ENCODE measurements around the gene ATG4D.

ATG4D gene

GRCh38 chr19:10565567-10566407 lies 22.1 kb downstream of the ATG4D start, which contains the start of gene KRI1 (continued):
- TF ChIP-seq PRDM10 (tag by site-specific recombination; IDR thresholded peaks at IDR 0.05) (no peak), CTCF (tag by site-specific recombination; IDR thresholded peaks at IDR 0.05) (peak; percentile 46), AEBP2 (tag by site-specific recombination; IDR thresholded peaks at IDR 0.05; ENCODE audit: borderline replicate concordance) (no peak), ZNF148 (tag by site-specific recombination; IDR thresholded peaks at IDR 0.05; ENCODE audit: borderline replicate concordance) (no peak), PRDM4 (tag by site-specific recombination; IDR thresholded peaks at IDR 0.05) (no peak), ZNF791 (tag by site-specific recombination; IDR thresholded peaks at IDR 0.05) (no peak), ZNF596 (tag by site-specific recombination; IDR thresholded peaks at IDR 0.05) (no peak), ZNF514 (tag by site-specific recombination; IDR thresholded peaks at IDR 0.05) (no peak), INSM2 (tag by site-specific recombination; IDR thresholded peaks at IDR 0.05) (peak; percentile 15; the same call in 1 of the 2 replicates), IKZF3 (tag by site-specific recombination; IDR thresholded peaks at IDR 0.05) (0 out of 2 replicates have a peak, but pooled peaks have one; percentile 11), ZNF473 (tag by site-specific recombination; IDR thresholded peaks at IDR 0.05) (no peak), REPIN1 (tag by site-specific recombination; IDR thresholded peaks at IDR 0.05; ENCODE audit: low read depth) (no peak), ZNF394 (tag by site-specific recombination; IDR thresholded peaks at IDR 0.05; ENCODE audit: borderline replicate concordance) (no peak), ZSCAN16 (tag by site-specific recombination; IDR thresholded peaks at IDR 0.05) (no peak), ZNF416 (tag by site-specific recombination; IDR thresholded peaks at IDR 0.05) (no peak), ZSCAN4 (tag by site-specific recombination; IDR thresholded peaks at IDR 0.05) (no peak), MZF1 (tag by site-specific recombination; IDR thresholded peaks at IDR 0.05; ENCODE audit: borderline replicate concordance) (no peak), ZNF645 (tag by site-specific recombination; IDR thresholded peaks at IDR 0.05) (peak; percentile 78; the same call in 1 of the 2 replicates)
